Parathyroid adenoma (tissue), 2 donors: Measurements from ENCODE around the gene KRT73.

Experiments used
- H2AFZ ChIP-seq: fragments of 300-600 bp; sonication (generic); one replicate; pipeline ENCODE4 v1.7.0; 2017; ENCODE audit warnings: antibody characterized with exemption, mild to moderate bottlenecking
- H3K27ac ChIP-seq: fragments of 300-600 bp; sonication (generic); one replicate; pipeline ENCODE4 v1.7.0; 2017
- H3K27me3 ChIP-seq: fragments of 300-600 bp; sonication (generic); one replicate; pipeline ENCODE4 v1.7.0; 2017; ENCODE audit warnings: low read length; ENCODE audit not compliant: control insufficient read depth, insufficient read depth
- H3K36me3 ChIP-seq: fragments of 300-600 bp; sonication (generic); one replicate; pipeline ENCODE4 v1.7.0; 2017; ENCODE audit warnings: low read length; ENCODE audit not compliant: control insufficient read depth, insufficient read depth
- H3K4me1 ChIP-seq: fragments of 300-600 bp; sonication (generic); one replicate; pipeline ENCODE4 v1.7.0; 2017; ENCODE audit warnings: control low read depth
- H3K4me2 ChIP-seq: fragments of 300-600 bp; sonication (generic); one replicate; pipeline ENCODE4 v1.7.0; 2017; ENCODE audit warnings: low read length
- H3K4me3 ChIP-seq: fragments of 300-600 bp; sonication (generic); one replicate; pipeline ENCODE4 v1.7.0; 2017; ENCODE audit warnings: low read depth, low read length
- H3K79me2 ChIP-seq: fragments of 300-600 bp; sonication (generic); one replicate; pipeline ENCODE4 v1.7.0; 2017; ENCODE audit warnings: control low read depth
- H3K9ac ChIP-seq: fragments of 300-600 bp; sonication (generic); one replicate; pipeline ENCODE4 v1.7.0; 2017; ENCODE audit warnings: mild to moderate bottlenecking
- H3K9me3 ChIP-seq: fragments of 300-600 bp; sonication (generic); one replicate; pipeline ENCODE4 v1.7.0; 2017; ENCODE audit warnings: low read length; ENCODE audit not compliant: control insufficient read depth
- TF ChIP-seq, protein P1 (sequence below): fragments of 300-600 bp; sonication (generic); IDR thresholded peaks from one replicate; pipeline ENCODE4 v1.7.0; 2017; ENCODE audit warnings: antibody characterized with exemption, mild to moderate bottlenecking
- donor health status: primary hyperparathyroidism.

KRT73 gene

DNA sequence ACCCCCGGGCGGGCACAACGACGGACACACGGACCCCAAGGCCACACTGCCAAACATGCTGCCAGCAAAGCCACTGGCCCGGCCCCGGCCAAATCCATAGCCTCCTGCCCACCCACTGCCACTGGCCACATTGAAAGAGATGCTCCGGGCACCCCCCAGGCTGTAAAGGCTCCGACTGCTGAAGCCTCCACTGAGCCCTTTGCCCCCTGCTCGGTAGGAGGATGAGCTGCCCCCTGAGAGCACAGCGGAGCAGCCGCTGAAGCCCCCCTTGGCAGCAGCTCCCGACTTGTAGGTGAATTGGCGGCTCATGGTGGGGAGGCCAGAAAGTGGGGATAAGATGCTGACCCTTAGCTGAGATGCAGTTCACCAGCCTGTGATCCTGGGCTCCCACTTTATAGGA lies at the start of gene KRT73:
Gene KRT73, minus strand, starts transcription at position 344 of the 400 bp plus-strand sequence. Its CDS starts 35 bp downstream, at position 309.
- no peak within 1 kb of the TSS for H3K27ac ChIP-seq
- no peak within 1 kb of the TSS for H2AFZ ChIP-seq
- no peaks in the 10 kb centered on the region for H3K4me1 ChIP-seq
- H3K79me2 ChIP-seq, result no peaks in the 10 kb centered on the region
- H3K4me2 ChIP-seq, result no peak within 1 kb of the TSS
- H3K36me3 ChIP-seq, result no peaks in the 10 kb centered on the region
- no peak within 1 kb of the TSS for H3K4me3 ChIP-seq
- TF ChIP-seq, protein P1, sequence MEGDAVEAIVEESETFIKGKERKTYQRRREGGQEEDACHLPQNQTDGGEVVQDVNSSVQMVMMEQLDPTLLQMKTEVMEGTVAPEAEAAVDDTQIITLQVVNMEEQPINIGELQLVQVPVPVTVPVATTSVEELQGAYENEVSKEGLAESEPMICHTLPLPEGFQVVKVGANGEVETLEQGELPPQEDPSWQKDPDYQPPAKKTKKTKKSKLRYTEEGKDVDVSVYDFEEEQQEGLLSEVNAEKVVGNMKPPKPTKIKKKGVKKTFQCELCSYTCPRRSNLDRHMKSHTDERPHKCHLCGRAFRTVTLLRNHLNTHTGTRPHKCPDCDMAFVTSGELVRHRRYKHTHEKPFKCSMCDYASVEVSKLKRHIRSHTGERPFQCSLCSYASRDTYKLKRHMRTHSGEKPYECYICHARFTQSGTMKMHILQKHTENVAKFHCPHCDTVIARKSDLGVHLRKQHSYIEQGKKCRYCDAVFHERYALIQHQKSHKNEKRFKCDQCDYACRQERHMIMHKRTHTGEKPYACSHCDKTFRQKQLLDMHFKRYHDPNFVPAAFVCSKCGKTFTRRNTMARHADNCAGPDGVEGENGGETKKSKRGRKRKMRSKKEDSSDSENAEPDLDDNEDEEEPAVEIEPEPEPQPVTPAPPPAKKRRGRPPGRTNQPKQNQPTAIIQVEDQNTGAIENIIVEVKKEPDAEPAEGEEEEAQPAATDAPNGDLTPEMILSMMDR, result no peak
- no peaks in the 10 kb centered on the region for H3K27me3 ChIP-seq
- no peaks in the 10 kb centered on the region for H3K9me3 ChIP-seq
- no peak within 1 kb of the TSS for H3K9ac ChIP-seq

DNA sequence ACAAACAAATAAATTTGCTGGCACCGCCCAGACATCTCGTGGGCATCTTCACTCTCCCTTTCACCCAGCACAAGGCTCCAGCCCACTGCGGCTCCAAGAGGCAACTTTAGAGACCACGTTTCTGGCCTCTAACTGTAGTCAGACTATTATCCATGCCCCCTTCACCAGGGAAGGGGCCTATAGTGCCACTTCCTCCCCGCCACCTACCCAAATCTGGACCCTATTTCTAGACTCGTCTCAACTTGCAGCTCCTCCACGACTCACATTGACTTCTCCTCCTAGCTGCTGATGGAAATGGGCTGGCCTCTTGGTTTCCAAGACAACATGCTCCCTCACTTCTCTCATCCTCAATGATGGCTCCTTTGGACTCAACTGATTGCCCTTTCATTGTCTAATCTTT lies 49.6 kb upstream of the KRT73 start:
- H2AFZ ChIP-seq, result no peak overlapping the region
- no peaks in the 10 kb centered on the region for H3K9me3 ChIP-seq
- no peaks in the 10 kb centered on the region for H3K36me3 ChIP-seq
- H3K79me2 ChIP-seq, result no peaks in the 10 kb centered on the region
- no peak overlapping the region for H3K27ac ChIP-seq
- H3K27me3 ChIP-seq, result no peaks in the 10 kb centered on the region
- no peak overlapping the region for H3K4me2 ChIP-seq
- H3K4me3 ChIP-seq, result no peak overlapping the region
- H3K9ac ChIP-seq, result no peak overlapping the region
- TF ChIP-seq, protein P1, result no peak
- H3K4me1 ChIP-seq, result no peaks in the 10 kb centered on the region

DNA sequence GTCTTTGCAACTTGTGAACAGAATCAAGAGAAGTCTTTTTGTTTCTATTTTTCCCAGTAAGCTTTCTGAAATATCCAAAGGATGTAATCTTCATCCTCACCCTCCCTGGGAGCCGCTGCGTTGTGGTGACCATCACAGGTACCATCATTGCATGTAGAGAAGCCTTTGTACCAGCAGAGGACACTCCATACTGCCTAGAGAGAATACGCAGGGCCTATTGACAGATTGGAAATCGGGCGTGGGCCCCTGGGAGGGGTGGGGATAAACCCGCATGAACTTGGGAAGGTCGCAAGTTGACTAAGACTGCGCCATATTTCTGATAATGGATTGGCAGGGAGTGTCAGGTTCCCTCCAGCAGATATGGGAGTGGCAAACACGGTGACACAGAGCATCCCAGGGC lies 49.1 kb upstream of the KRT73 start:
- Histone ChIP-seq H3K27me3 (no peaks in the 10 kb centered on the region), H3K9me3 (no peaks in the 10 kb centered on the region), H3K36me3 (no peaks in the 10 kb centered on the region), H3K9ac (no peak overlapping the region), H3K4me3 (no peak overlapping the region), H3K4me2 (no peak overlapping the region), H3K4me1 (no peaks in the 10 kb centered on the region), H2AFZ (no peak overlapping the region), H3K79me2 (no peaks in the 10 kb centered on the region), H3K27ac (no peak overlapping the region)
- TF ChIP-seq, protein P1, result peak; percentile 40

- Histone ChIP-seq H3K4me3 (no peak overlapping the region), H2AFZ (no peak overlapping the region), H3K79me2 (no peaks in the 10 kb centered on the region), H3K27me3 (no peaks in the 10 kb centered on the region), H3K9me3 (no peaks in the 10 kb centered on the region), H3K27ac (no peak overlapping the region), H3K4me1 (no peaks in the 10 kb centered on the region), H3K36me3 (no peaks in the 10 kb centered on the region), H3K9ac (no peak overlapping the region), H3K4me2 (no peak overlapping the region)
- TF ChIP-seq, protein P1, result no peak
Observed at GRCh38 chr12:52666471-52666870, 48.1 kb upstream of the KRT73 start.

DNA sequence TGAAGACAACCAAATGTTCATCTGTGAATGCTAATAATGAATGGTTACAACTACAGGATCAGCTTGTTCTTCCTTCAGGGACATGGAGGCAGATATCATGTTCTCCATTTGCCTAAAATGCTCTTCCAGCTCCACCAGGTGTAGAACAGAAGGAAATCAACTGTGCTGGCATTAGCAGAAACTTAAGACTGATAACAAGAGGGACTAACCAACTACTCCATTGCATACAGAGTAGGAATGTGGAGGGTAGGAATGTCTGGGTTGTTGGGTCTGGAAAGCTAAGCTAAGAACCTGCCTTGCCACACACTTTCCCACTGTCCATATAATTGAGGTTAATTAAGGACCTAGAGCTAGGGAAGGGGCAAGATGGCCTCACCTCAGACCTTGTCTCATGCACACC lies 45.1 kb upstream of the KRT73 start:
- H3K79me2 ChIP-seq, result no peaks in the 10 kb centered on the region
- no peaks in the 10 kb centered on the region for H3K36me3 ChIP-seq
- no peaks in the 10 kb centered on the region for H3K27me3 ChIP-seq
- H3K4me1 ChIP-seq, result no peaks in the 10 kb centered on the region
- H3K9me3 ChIP-seq, result no peaks in the 10 kb centered on the region
- no peak overlapping the region for H3K27ac ChIP-seq
- no peak overlapping the region for H3K4me2 ChIP-seq
- H3K4me3 ChIP-seq, result no peak overlapping the region
- no peak overlapping the region for H3K9ac ChIP-seq
- no peak overlapping the region for H2AFZ ChIP-seq
- TF ChIP-seq, protein P1, result no peak
